Measurements from ENCODE around the gene NOX5. TPM values are rescaled to one million over a fixed set of nuclear protein-coding genes. Genes with fewer than 3 reads are reported as not detected.

Gene NOX5, protein sequence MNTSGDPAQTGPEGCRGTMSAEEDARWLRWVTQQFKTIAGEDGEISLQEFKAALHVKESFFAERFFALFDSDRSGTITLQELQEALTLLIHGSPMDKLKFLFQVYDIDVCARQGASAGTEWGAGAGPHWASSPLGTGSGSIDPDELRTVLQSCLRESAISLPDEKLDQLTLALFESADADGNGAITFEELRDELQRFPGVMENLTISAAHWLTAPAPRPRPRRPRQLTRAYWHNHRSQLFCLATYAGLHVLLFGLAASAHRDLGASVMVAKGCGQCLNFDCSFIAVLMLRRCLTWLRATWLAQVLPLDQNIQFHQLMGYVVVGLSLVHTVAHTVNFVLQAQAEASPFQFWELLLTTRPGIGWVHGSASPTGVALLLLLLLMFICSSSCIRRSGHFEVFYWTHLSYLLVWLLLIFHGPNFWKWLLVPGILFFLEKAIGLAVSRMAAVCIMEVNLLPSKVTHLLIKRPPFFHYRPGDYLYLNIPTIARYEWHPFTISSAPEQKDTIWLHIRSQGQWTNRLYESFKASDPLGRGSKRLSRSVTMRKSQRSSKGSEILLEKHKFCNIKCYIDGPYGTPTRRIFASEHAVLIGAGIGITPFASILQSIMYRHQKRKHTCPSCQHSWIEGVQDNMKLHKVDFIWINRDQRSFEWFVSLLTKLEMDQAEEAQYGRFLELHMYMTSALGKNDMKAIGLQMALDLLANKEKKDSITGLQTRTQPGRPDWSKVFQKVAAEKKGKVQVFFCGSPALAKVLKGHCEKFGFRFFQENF
- total RNA-seq = 0.16 and 1.1 TPM in 2 replicates

DNA sequence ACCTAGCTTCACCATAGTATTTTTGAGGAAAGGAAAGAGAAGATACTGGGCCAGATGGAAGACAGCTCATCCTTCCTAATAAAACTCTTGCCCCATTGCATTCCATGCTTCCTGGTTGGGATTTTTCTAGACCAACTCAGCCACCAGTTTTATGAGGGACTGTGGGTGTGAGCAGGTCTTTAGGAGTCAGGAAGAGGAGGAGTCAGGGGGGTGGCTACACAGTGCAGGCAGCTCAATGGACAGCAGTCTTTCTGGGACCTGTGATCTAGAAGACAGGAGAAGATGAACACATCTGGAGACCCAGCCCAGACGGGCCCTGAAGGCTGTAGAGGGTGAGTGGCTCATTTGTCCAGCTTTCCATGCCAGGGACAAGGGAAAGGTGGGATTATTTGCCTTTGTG is at the start of gene NOX5:
TSS of gene NOX5 (plus strand) at position 242 of the 400 bp plus-strand sequence. CDS start at position 283, 41 bp downstream.

Other genes with a start within 250 kb of the NOX5 start
- gene ANP32A, start 193.8 kb upstream of the NOX5 start, total RNA-seq = 44.7 and 75.4 TPM in 2 replicates
- gene SPESP1, start 84.2 kb upstream of the NOX5 start, total RNA-seq = 1.3 and 3.4 TPM in 2 replicates
- gene GLCE, start 145.9 kb downstream of the NOX5 start, total RNA-seq = 14.2 and 14.5 TPM in 2 replicates